WTC11 (cell line): ENCODE results near the gene GFRA1. TPM values are rescaled to one million over a fixed set of nuclear protein-coding genes. Genes with fewer than 3 reads are reported as not detected.

ENCODE experiments used
- ATAC-seq: fragments of 200-7000 bp; cut with Tn5 transposase; 2 replicates; pipeline ENCODE4 v1.10.0; 2021; ENCODE audit warnings: mild to moderate bottlenecking, moderate library complexity
- CTCF ChIA-PET: fragments of 300-600 bp; sonication (Branson Sonifier 250); formaldehyde crosslinking; loops from one replicate; lab custom pipeline; 2021; ENCODE audit warnings: antibody characterized with exemption; lab: Charles Lee
- POLR2A ChIA-PET: fragments of 350-600 bp; sonication (Branson Sonifier 250); formaldehyde crosslinking; loops from one replicate; lab custom pipeline; 2021; ENCODE audit warnings: antibody characterized with exemption; lab: Charles Lee
- DNase-seq: peaks from one replicate; pipeline ENCODE4 v3.0.0; 2021; ENCODE audit warnings: low spot score
- H3K27ac Mint-ChIP-seq: 2 replicates; pipeline ENCODE4 v1.8.0; 2021; ENCODE audit warnings: mixed read lengths
- H3K27me3 Mint-ChIP-seq: 2 replicates; pipeline ENCODE4 v1.8.0; 2021; ENCODE audit warnings: low read depth, mild to moderate bottlenecking, moderate library complexity, mixed read lengths
- H3K36me3 Mint-ChIP-seq: 2 replicates; pipeline ENCODE4 v1.8.0; 2021; ENCODE audit warnings: mixed read lengths
- H3K4me1 Mint-ChIP-seq: 2 replicates; pipeline ENCODE4 v1.8.0; 2022; ENCODE audit warnings: mixed read lengths
- H3K4me3 Mint-ChIP-seq: 2 replicates; pipeline ENCODE4 v1.8.0; 2021; ENCODE audit warnings: mild to moderate bottlenecking, moderate library complexity, mixed read lengths
- H3K9me3 Mint-ChIP-seq: 2 replicates; pipeline ENCODE4 v1.8.0; 2021; ENCODE audit warnings: mixed read lengths
- AR ChIP-seq: fragments of 250-450 bp; sonication (Bioruptor Pico); IDR thresholded peaks from 2 replicates; pipeline ENCODE4 v1.9.0; 2021; ENCODE audit warnings: mild to moderate bottlenecking
- EMX1 ChIP-seq: fragments of 250-450 bp; sonication (Bioruptor Pico); IDR thresholded peaks from 2 replicates; pipeline ENCODE4 v1.8.0; 2021; ENCODE audit warnings: mild to moderate bottlenecking
- ETV6 ChIP-seq: sonication (generic); formaldehyde crosslinking; IDR thresholded peaks from 2 replicates; pipeline ENCODE4 v1.8.1; 2022; ENCODE audit warnings: mild to moderate bottlenecking, missing genetic modification reagents
- FOXP1 ChIP-seq: sonication (generic); formaldehyde crosslinking; IDR thresholded peaks from 2 replicates; pipeline ENCODE4 v1.8.0; 2022; ENCODE audit warnings: missing genetic modification reagents, mild to moderate bottlenecking, moderate library complexity, borderline replicate concordance
- GRHL2 ChIP-seq: fragments of 250-450 bp; sonication (Bioruptor Pico); IDR thresholded peaks from 2 replicates; pipeline ENCODE4 v1.8.0; 2022; ENCODE audit warnings: mild to moderate bottlenecking, moderate library complexity; ENCODE audit not compliant: insufficient replicate concordance, severe bottlenecking
- RELA ChIP-seq: sonication (generic); formaldehyde crosslinking; IDR thresholded peaks from 2 replicates; pipeline ENCODE4 v1.8.1; 2022; ENCODE audit warnings: missing genetic modification reagents, mild to moderate bottlenecking, borderline replicate concordance
- SMAD3 ChIP-seq: sonication (generic); formaldehyde crosslinking; IDR thresholded peaks from 2 replicates; pipeline ENCODE4 v1.8.0; 2022; ENCODE audit warnings: missing genetic modification reagents, mild to moderate bottlenecking, borderline replicate concordance
- TCF7 ChIP-seq: sonication (generic); formaldehyde crosslinking; IDR thresholded peaks from 2 replicates; pipeline ENCODE4 v1.8.0; 2022; ENCODE audit warnings: mild to moderate bottlenecking, low read depth, missing genetic modification reagents, moderate library complexity
- ZNF121 ChIP-seq: sonication (generic); formaldehyde crosslinking; IDR thresholded peaks from 2 replicates; pipeline ENCODE4 v1.8.0; 2023; ENCODE audit warnings: missing genetic modification reagents
- ZNF138 ChIP-seq: sonication (generic); formaldehyde crosslinking; conservative IDR thresholded peaks from 2 replicates; pipeline ENCODE4 v1.8.1; 2022; ENCODE audit warnings: mild to moderate bottlenecking, moderate library complexity, missing genetic modification reagents
- ZNF219 ChIP-seq: sonication (generic); formaldehyde crosslinking; IDR thresholded peaks from 2 replicates; pipeline ENCODE4 v1.8.0; 2023; ENCODE audit warnings: missing genetic modification reagents, mild to moderate bottlenecking, borderline replicate concordance
- ZNF423 ChIP-seq: fragments of 250-450 bp; sonication (Bioruptor Pico); IDR thresholded peaks from 2 replicates; pipeline ENCODE4 v2.1.2; 2022; ENCODE audit warnings: mild to moderate bottlenecking, moderate library complexity
- total RNA-seq: library from RNA; stranded (reverse); gene quantifications from 3 replicates; pipeline ENCODE4 v1.2.3, GENCODE V29; 2021
- TF ChIP-seq, protein P1 (sequence below): sonication (generic); formaldehyde crosslinking; IDR thresholded peaks from 2 replicates; pipeline ENCODE4 v1.8.1; 2023; ENCODE audit warnings: mild to moderate bottlenecking, missing genetic modification reagents
- TF ChIP-seq, protein P2 (sequence below): sonication (generic); formaldehyde crosslinking; IDR thresholded peaks from 2 replicates; pipeline ENCODE4 v1.8.0; 2022; ENCODE audit warnings: mild to moderate bottlenecking, missing genetic modification reagents
- TF ChIP-seq, protein P3 (sequence below): fragments of 250-450 bp; sonication (Bioruptor Pico); IDR thresholded peaks from 2 replicates; pipeline ENCODE4 v2.1.2; 2022; ENCODE audit warnings: mild to moderate bottlenecking, moderate library complexity
- TF ChIP-seq, protein P4 (sequence below): sonication (generic); formaldehyde crosslinking; IDR thresholded peaks from 2 replicates; pipeline ENCODE4 v1.8.1; 2023; ENCODE audit warnings: mild to moderate bottlenecking, missing genetic modification reagents, moderate library complexity
- TF ChIP-seq, protein P5 (sequence below): fragments of 250-450 bp; sonication (Bioruptor Pico); conservative IDR thresholded peaks from 2 replicates; pipeline ENCODE4 v1.9.0; 2021; ENCODE audit warnings: mild to moderate bottlenecking
- TF ChIP-seq, protein P6 (sequence below): fragments of 200-600 bp; IDR thresholded peaks from 2 replicates; pipeline ENCODE4 v1.8.0; 2022; ENCODE audit warnings: antibody characterized with exemption
- TF ChIP-seq, protein P7 (sequence below): sonication (generic); formaldehyde crosslinking; IDR thresholded peaks from 2 replicates; pipeline ENCODE4 v1.8.1; 2023; ENCODE audit warnings: mild to moderate bottlenecking, moderate library complexity, missing genetic modification reagents
- TF ChIP-seq, protein P8 (sequence below): sonication (generic); formaldehyde crosslinking; IDR thresholded peaks from 2 replicates; pipeline ENCODE4 v1.8.1; 2023; ENCODE audit warnings: mild to moderate bottlenecking, missing genetic modification reagents, moderate library complexity

The GFRA1 gene
- total RNA-seq, 1 experiment from 2014 or later: 4.4 TPM

DNA sequence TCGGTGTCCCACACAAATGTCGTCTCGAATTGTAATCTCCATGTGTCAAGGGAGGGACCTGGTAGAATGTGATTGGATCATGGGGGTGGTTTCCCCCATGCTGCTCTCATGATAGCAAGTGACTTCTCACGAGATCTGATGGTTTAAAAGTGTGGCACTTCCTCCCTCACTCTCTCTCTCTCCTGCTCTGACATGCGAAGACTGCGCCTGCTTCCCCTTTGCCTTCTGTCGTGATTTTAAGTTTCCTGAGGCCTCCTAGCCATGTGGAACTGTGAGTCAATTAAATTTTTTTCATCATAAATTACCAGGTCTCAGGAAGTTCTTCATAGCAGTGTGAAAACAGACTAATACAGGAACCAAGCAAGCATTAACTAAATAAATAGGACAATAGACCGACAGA, 229.1 kb downstream of the GFRA1 start:
- DNase-seq: no peak
- CTCF ChIA-PET: no interaction called here
- TF ChIP-seq, protein P1, sequence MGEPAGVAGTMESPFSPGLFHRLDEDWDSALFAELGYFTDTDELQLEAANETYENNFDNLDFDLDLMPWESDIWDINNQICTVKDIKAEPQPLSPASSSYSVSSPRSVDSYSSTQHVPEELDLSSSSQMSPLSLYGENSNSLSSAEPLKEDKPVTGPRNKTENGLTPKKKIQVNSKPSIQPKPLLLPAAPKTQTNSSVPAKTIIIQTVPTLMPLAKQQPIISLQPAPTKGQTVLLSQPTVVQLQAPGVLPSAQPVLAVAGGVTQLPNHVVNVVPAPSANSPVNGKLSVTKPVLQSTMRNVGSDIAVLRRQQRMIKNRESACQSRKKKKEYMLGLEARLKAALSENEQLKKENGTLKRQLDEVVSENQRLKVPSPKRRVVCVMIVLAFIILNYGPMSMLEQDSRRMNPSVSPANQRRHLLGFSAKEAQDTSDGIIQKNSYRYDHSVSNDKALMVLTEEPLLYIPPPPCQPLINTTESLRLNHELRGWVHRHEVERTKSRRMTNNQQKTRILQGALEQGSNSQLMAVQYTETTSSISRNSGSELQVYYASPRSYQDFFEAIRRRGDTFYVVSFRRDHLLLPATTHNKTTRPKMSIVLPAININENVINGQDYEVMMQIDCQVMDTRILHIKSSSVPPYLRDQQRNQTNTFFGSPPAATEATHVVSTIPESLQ (CRISPR knock-in tag): no peak
- TF ChIP-seq AR (CRISPR knock-in tag): no peak
- TF ChIP-seq ETV6 (CRISPR knock-in tag): no peak
- TF ChIP-seq, protein P2, sequence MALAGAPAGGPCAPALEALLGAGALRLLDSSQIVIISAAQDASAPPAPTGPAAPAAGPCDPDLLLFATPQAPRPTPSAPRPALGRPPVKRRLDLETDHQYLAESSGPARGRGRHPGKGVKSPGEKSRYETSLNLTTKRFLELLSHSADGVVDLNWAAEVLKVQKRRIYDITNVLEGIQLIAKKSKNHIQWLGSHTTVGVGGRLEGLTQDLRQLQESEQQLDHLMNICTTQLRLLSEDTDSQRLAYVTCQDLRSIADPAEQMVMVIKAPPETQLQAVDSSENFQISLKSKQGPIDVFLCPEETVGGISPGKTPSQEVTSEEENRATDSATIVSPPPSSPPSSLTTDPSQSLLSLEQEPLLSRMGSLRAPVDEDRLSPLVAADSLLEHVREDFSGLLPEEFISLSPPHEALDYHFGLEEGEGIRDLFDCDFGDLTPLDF (CRISPR knock-in tag): no peak
- no peak for TF ChIP-seq ZNF121 (CRISPR knock-in tag)
- no peak for TF ChIP-seq RELA (CRISPR knock-in tag)
- TF ChIP-seq ZNF138 (CRISPR knock-in tag): no peak
- TF ChIP-seq, protein P3, sequence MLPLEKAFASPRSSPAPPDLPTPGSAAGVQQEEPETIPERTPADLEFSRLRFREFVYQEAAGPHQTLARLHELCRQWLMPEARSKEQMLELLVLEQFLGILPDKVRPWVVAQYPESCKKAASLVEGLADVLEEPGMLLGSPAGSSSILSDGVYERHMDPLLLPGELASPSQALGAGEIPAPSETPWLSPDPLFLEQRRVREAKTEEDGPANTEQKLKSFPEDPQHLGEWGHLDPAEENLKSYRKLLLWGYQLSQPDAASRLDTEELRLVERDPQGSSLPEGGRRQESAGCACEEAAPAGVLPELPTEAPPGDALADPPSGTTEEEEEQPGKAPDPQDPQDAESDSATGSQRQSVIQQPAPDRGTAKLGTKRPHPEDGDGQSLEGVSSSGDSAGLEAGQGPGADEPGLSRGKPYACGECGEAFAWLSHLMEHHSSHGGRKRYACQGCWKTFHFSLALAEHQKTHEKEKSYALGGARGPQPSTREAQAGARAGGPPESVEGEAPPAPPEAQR: no peak
- TF ChIP-seq GRHL2 (CRISPR knock-in tag): no peak
- no peak for TF ChIP-seq SMAD3 (CRISPR knock-in tag)
- TF ChIP-seq, protein P4, sequence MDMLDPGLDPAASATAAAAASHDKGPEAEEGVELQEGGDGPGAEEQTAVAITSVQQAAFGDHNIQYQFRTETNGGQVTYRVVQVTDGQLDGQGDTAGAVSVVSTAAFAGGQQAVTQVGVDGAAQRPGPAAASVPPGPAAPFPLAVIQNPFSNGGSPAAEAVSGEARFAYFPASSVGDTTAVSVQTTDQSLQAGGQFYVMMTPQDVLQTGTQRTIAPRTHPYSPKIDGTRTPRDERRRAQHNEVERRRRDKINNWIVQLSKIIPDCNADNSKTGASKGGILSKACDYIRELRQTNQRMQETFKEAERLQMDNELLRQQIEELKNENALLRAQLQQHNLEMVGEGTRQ: no peak
- TF ChIP-seq, protein P5, sequence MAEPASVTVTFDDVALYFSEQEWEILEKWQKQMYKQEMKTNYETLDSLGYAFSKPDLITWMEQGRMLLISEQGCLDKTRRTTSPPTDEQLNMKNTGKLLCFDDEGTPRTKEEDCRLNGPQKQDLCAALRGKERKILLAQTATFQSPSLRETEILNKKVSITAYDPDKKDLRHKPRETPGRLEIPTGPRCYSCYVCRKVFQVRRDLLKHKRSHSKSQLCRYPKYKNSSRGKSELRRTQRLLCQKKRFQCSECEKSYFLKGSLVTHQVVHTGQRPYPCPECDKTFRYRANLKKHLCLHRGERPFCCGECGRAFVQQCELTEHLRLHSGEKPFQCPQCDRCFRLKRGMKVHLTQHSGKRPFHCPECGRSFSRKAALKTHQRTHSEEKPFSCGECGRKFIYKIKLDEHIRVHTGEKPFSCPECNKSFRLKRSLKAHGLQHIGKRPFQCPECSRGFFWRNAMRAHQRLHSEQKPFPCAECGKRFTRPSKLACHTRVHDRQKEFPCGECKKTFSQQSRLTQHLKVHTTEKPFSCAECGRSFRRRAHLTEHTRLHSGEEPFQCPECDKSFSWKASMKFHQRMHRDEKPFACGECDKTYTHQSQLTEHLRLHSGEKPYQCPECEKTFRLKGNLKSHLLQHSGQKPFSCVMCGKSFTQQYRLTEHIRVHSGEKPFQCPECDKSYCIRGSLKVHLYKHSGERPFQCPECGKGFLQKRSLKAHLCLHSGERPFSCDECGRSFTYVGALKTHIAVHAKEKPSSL: no peak
- TF ChIP-seq ZNF219 (CRISPR knock-in tag): no peak
- no peak for TF ChIP-seq ZNF423 (CRISPR knock-in tag)
- TF ChIP-seq EMX1 (CRISPR knock-in tag): no peak
- no peak for TF ChIP-seq TCF7
- TF ChIP-seq FOXP1 (CRISPR knock-in tag): no peak
- TF ChIP-seq, protein P6, sequence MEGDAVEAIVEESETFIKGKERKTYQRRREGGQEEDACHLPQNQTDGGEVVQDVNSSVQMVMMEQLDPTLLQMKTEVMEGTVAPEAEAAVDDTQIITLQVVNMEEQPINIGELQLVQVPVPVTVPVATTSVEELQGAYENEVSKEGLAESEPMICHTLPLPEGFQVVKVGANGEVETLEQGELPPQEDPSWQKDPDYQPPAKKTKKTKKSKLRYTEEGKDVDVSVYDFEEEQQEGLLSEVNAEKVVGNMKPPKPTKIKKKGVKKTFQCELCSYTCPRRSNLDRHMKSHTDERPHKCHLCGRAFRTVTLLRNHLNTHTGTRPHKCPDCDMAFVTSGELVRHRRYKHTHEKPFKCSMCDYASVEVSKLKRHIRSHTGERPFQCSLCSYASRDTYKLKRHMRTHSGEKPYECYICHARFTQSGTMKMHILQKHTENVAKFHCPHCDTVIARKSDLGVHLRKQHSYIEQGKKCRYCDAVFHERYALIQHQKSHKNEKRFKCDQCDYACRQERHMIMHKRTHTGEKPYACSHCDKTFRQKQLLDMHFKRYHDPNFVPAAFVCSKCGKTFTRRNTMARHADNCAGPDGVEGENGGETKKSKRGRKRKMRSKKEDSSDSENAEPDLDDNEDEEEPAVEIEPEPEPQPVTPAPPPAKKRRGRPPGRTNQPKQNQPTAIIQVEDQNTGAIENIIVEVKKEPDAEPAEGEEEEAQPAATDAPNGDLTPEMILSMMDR: no peak
- TF ChIP-seq, protein P7, sequence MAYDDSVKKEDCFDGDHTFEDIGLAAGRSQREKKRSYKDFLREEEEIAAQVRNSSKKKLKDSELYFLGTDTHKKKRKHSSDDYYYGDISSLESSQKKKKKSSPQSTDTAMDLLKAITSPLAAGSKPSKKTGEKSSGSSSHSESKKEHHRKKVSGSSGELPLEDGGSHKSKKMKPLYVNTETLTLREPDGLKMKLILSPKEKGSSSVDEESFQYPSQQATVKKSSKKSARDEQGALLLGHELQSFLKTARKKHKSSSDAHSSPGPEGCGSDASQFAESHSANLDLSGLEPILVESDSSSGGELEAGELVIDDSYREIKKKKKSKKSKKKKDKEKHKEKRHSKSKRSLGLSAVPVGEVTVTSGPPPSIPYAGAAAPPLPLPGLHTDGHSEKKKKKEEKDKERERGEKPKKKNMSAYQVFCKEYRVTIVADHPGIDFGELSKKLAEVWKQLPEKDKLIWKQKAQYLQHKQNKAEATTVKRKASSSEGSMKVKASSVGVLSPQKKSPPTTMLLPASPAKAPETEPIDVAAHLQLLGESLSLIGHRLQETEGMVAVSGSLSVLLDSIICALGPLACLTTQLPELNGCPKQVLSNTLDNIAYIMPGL (CRISPR knock-in tag): no peak
- TF ChIP-seq, protein P8, sequence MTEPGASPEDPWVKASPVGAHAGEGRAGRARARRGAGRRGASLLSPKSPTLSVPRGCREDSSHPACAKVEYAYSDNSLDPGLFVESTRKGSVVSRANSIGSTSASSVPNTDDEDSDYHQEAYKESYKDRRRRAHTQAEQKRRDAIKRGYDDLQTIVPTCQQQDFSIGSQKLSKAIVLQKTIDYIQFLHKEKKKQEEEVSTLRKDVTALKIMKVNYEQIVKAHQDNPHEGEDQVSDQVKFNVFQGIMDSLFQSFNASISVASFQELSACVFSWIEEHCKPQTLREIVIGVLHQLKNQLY (CRISPR knock-in tag): no peak
- H3K9me3 Mint-ChIP-seq: peaks cover 18% of the 10 kb centered on the region
- H3K4me3 Mint-ChIP-seq: no peak overlapping the region
- H3K4me1 Mint-ChIP-seq: peaks cover 4% of the 10 kb centered on the region; the same call in 1 of the 2 replicates
- no peak overlapping the region for H3K27ac Mint-ChIP-seq
- H3K27me3 Mint-ChIP-seq: no peaks in the 10 kb centered on the region
- H3K36me3 Mint-ChIP-seq: no peaks in the 10 kb centered on the region
- no peak for ATAC-seq
- POLR2A ChIA-PET: interaction anchor here (0.5 kb wide), 1 partner anchor 214 kb away, joined by 4 read pairs; no protein-coding TSS in a partner anchor
